GM23338 (cell line): ENCODE measurements around the gene STAT6. TPM values are rescaled to one million over a fixed set of nuclear protein-coding genes. Genes with fewer than 3 reads are reported as not detected.

Experiments used
- ATAC-seq: fragments of 200-7000 bp; cut with Tn5 transposase; 3 replicates; pipeline ENCODE4 v1.9.1; 2020
- DNase-seq: peaks from one replicate; pipeline ENCODE4 v3.0.0-alpha.2; 2015; ENCODE audit warnings: low spot score
- H2AFZ ChIP-seq: fragments of 200-600 bp; sonication (generic); 2 replicates; pipeline ENCODE4 v1.8.0; 2016; ENCODE audit warnings: antibody characterized with exemption, mild to moderate bottlenecking, moderate library complexity
- H3F3A ChIP-seq: fragments of 200-600 bp; sonication (generic); replicated peaks from 2 replicates; pipeline ENCODE4 v1.8.0; 2017; ENCODE audit warnings: antibody characterized with exemption, mixed run types, low read depth
- H3K27ac ChIP-seq: fragments of 200-600 bp; sonication (generic); 2 replicates; pipeline ENCODE4 v1.6.1; 2016; ENCODE audit warnings: low read depth
- H3K27me3 ChIP-seq: fragments of 200-600 bp; sonication (generic); 2 replicates; pipeline ENCODE4 v1.8.0; 2016; ENCODE audit warnings: mild to moderate bottlenecking, mixed run types, moderate library complexity; ENCODE audit not compliant: insufficient read depth
- H3K36me3 ChIP-seq: fragments of 200-600 bp; sonication (generic); 2 replicates; pipeline ENCODE4 v1.8.0; 2016; ENCODE audit warnings: mild to moderate bottlenecking; ENCODE audit not compliant: insufficient read depth
- H3K4me1 ChIP-seq: fragments of 200-600 bp; sonication (generic); 2 replicates; pipeline ENCODE4 v1.8.0; 2016; ENCODE audit warnings: mild to moderate bottlenecking, moderate library complexity; ENCODE audit not compliant: insufficient read depth
- H3K4me2 ChIP-seq: fragments of 200-600 bp; sonication (generic); 2 replicates; pipeline ENCODE4 v1.7.1; 2017; ENCODE audit warnings: mixed run types
- H3K4me3 ChIP-seq: fragments of 200-600 bp; sonication (generic); 2 replicates; pipeline ENCODE4 v1.6.1; 2016; ENCODE audit warnings: mixed run types
- H3K79me2 ChIP-seq: fragments of 200-600 bp; sonication (generic); replicated peaks from 2 replicates; pipeline ENCODE4 v1.8.0; 2017; ENCODE audit warnings: mild to moderate bottlenecking; ENCODE audit not compliant: insufficient read depth
- H3K9me2 ChIP-seq: fragments of 200-600 bp; sonication (generic); 2 replicates; pipeline ENCODE4 v1.8.0; 2017; ENCODE audit not compliant: insufficient read depth
- H4K20me1 ChIP-seq: fragments of 200-600 bp; sonication (generic); replicated peaks from 2 replicates; pipeline ENCODE4 v1.8.0; 2017; ENCODE audit warnings: mild to moderate bottlenecking; ENCODE audit not compliant: insufficient read depth
- H3K27ac Mint-ChIP-seq: 2 replicates; pipeline ENCODE4 v1.8.0; 2020; ENCODE audit warnings: inconsistent platforms, mild to moderate bottlenecking, moderate library complexity, mixed read lengths
- H3K27me3 Mint-ChIP-seq: 3 replicates; pipeline ENCODE4 v1.8.0; 2022; ENCODE audit warnings: low read depth, mild to moderate bottlenecking, moderate library complexity, mixed read lengths, inconsistent platforms; ENCODE audit not compliant: insufficient read depth, poor library complexity
- H3K36me3 Mint-ChIP-seq: 3 replicates; pipeline ENCODE4 v1.8.0; 2021; ENCODE audit warnings: low read depth, mild to moderate bottlenecking, inconsistent platforms, moderate library complexity, mixed read lengths
- H3K4me1 Mint-ChIP-seq: 3 replicates; pipeline ENCODE4 v1.8.0; 2020; ENCODE audit warnings: mild to moderate bottlenecking, inconsistent platforms, mixed read lengths
- H3K4me3 Mint-ChIP-seq: 3 replicates; pipeline ENCODE4 v1.8.0; 2021; ENCODE audit warnings: moderate library complexity, mild to moderate bottlenecking, inconsistent platforms, mixed read lengths
- H3K9me3 Mint-ChIP-seq: 3 replicates; pipeline ENCODE4 v1.8.0; 2020; ENCODE audit warnings: moderate library complexity, mild to moderate bottlenecking, inconsistent platforms, mixed read lengths
- CREB1 ChIP-seq: fragments of 250-450 bp; sonication (Bioruptor Pico); IDR thresholded peaks from 2 replicates; pipeline ENCODE4 v1.5.0; 2020; ENCODE audit warnings: low read depth, mild to moderate bottlenecking, moderate library complexity
- CTCF ChIP-seq, 2 experiments: fragments of 200-600 bp in 1 of 2; sonication (generic) in 1 of 2; conservative IDR thresholded peaks; 2 replicates each; pipeline versions ENCODE4 v1.5.1 to v1.6.1; 2016 to 2017; ENCODE audit warnings: antibody characterized with exemption in 2 of 2, low read depth in 2 of 2, mild to moderate bottlenecking in 2 of 2, moderate library complexity in 1 of 2
- ETS1 ChIP-seq: IDR thresholded peaks from 2 replicates; pipeline ENCODE4 v1.6.1; 2016; ENCODE audit warnings: antibody characterized with exemption
- EZH2 ChIP-seq: fragments of 200-600 bp; sonication (generic); IDR thresholded peaks from one replicate; pipeline ENCODE4 v1.8.0; 2017; ENCODE audit warnings: antibody characterized with exemption, mild to moderate bottlenecking, low read depth; ENCODE audit not compliant: unreplicated experiment
- EZH2phosphoT487 ChIP-seq: fragments of 200-600 bp; sonication (generic); IDR thresholded peaks from one replicate; pipeline ENCODE4 v1.8.1; 2018; ENCODE audit warnings: antibody characterized with exemption; ENCODE audit not compliant: unreplicated experiment
- JUNB ChIP-seq: IDR thresholded peaks from one replicate; pipeline ENCODE4 v1.6.1; 2016; ENCODE audit warnings: antibody characterized with exemption; ENCODE audit not compliant: unreplicated experiment
- NANOG ChIP-seq: IDR thresholded peaks from 2 replicates; pipeline ENCODE4 v1.6.1; 2016; ENCODE audit warnings: antibody characterized with exemption, borderline replicate concordance
- POLR2AphosphoS5 ChIP-seq: IDR thresholded peaks from 2 replicates; pipeline ENCODE4 v1.6.1; 2016; ENCODE audit warnings: antibody characterized with exemption, low read depth
- REST ChIP-seq: IDR thresholded peaks from one replicate; pipeline ENCODE4 v1.6.1; 2018; ENCODE audit warnings: antibody characterized with exemption; ENCODE audit not compliant: unreplicated experiment
- STAT1 ChIP-seq: IDR thresholded peaks from one replicate; pipeline ENCODE4 v1.6.1; 2016; ENCODE audit warnings: antibody characterized with exemption; ENCODE audit not compliant: unreplicated experiment
- ZNF114 ChIP-seq: fragments of 250-450 bp; sonication (Bioruptor Pico); IDR thresholded peaks from 2 replicates; pipeline ENCODE4 v1.5.0; 2020; ENCODE audit warnings: mild to moderate bottlenecking, moderate library complexity
- ZNF331 ChIP-seq: fragments of 250-450 bp; sonication (Bioruptor Pico); IDR thresholded peaks from 2 replicates; pipeline ENCODE4 v1.5.0; 2020; ENCODE audit warnings: low read depth, mild to moderate bottlenecking, moderate library complexity
- ZNF462 ChIP-seq: fragments of 250-450 bp; sonication (Bioruptor Pico); IDR thresholded peaks from 2 replicates; pipeline ENCODE4 v1.5.0; 2020; ENCODE audit warnings: mild to moderate bottlenecking, moderate library complexity
- polyA plus RNA-seq: library from polyadenylated mRNA; unstranded; fragments of >200 nt; fragmentation: Nextera tagmentation; extraction: Ambion mirVana; gene quantifications from 2 replicates; pipeline ENCODE4 v1.2.1, GENCODE V29; 2016
- total RNA-seq: library from RNA; depleted of rRNA; stranded (reverse); fragments of >200 nt; shearing (Covaris generic); gene quantifications from 2 replicates; pipeline ENCODE4 v1.2.3, GENCODE V29; 2014

STAT6 gene
- total and polyA plus RNA-seq, 2 experiments from 2014 or later: 14.3 to 28.1 TPM

GRCh38 chr12:57116580-57117281 is 5.6 kb upstream of the STAT6 start:
- Mint-ChIP-seq H3K9me3 (no peaks in the 10 kb centered on the region; the same call in 1 of the 3 replicates), H3K27me3 (peaks cover 8% of the 10 kb centered on the region)

More at GRCh38 chr12:57116580-57117281, 5.6 kb upstream of the STAT6 start:
- no peaks in the 10 kb centered on the region for H3K79me2 ChIP-seq
- no peak for TF ChIP-seq ZNF331 (CRISPR knock-in tag)
- no peak for TF ChIP-seq POLR2AphosphoS5
- TF ChIP-seq EZH2phosphoT487: no peak
- TF ChIP-seq STAT1: no peak
- TF ChIP-seq NANOG: no peak
- no peak for TF ChIP-seq CTCF (conservative IDR thresholded peaks at IDR 0.05; ENCODE audit: low read depth in 2 of 2)
- no peak for TF ChIP-seq JUNB
- TF ChIP-seq ZNF462 (CRISPR knock-in tag): no peak
- no peak for TF ChIP-seq CREB1 (CRISPR knock-in tag)
- no peak for TF ChIP-seq ZNF114 (CRISPR knock-in tag)
- no peak for TF ChIP-seq EZH2
- TF ChIP-seq REST: no peak
- no peak for TF ChIP-seq ETS1
- H3K27me3 ChIP-seq: no peaks in the 10 kb centered on the region
- no peaks in the 10 kb centered on the region for H3K4me1 ChIP-seq
- H3F3A ChIP-seq: no peaks in the 10 kb centered on the region
- no peaks in the 10 kb centered on the region for H3K9me2 ChIP-seq
- H4K20me1 ChIP-seq: no peaks in the 10 kb centered on the region
- no peaks in the 10 kb centered on the region for H3K36me3 ChIP-seq
- Mint-ChIP-seq H3K4me3 (no peak overlapping the region), H3K27ac (no peak overlapping the region), H3K4me1 (peaks cover 10% of the 10 kb centered on the region; the same call in 2 of the 3 replicates), H3K36me3 (no peaks in the 10 kb centered on the region)
- ATAC-seq (no peak), DNase-seq (no peak)
- H3K4me3 ChIP-seq: no peak overlapping the region
- H2AFZ ChIP-seq: no peak overlapping the region
- H3K4me2 ChIP-seq: no peak overlapping the region
- H3K27ac ChIP-seq: no peak overlapping the region
